ENCODE results near the gene HPN. TPM values are rescaled to one million over a fixed set of nuclear protein-coding genes. Genes with fewer than 3 reads are reported as not detected.

Gene HPN
- total RNA-seq, result not detected in 2 replicates

DNA sequence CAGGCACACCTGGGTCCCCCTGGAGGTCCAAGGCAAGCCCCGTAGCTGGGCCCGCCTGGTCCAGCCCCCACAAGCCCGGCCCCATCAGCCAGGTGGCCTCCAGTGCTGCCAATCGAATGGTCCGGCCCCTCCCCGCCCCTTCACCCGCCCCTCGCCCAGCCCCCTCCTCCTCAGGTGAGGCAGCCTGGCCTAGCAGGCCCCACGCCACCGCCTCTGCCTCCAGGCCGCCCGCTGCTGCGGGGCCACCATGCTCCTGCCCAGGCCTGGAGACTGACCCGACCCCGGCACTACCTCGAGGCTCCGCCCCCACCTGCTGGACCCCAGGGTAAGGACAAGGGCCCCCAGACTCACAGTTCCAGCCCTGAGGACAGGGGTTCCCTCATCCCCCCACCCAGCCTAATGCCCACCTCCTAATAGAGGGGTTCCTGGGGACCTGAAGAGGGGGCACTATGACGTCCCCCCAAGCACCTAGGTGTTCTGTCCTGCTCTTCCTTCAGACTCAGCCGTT lies at the start of gene HPN:
Gene HPN, plus strand, starts transcription at position 174 of the 508 bp plus-strand sequence. CDS start 786 bp downstream, outside the sequence.

DNA sequence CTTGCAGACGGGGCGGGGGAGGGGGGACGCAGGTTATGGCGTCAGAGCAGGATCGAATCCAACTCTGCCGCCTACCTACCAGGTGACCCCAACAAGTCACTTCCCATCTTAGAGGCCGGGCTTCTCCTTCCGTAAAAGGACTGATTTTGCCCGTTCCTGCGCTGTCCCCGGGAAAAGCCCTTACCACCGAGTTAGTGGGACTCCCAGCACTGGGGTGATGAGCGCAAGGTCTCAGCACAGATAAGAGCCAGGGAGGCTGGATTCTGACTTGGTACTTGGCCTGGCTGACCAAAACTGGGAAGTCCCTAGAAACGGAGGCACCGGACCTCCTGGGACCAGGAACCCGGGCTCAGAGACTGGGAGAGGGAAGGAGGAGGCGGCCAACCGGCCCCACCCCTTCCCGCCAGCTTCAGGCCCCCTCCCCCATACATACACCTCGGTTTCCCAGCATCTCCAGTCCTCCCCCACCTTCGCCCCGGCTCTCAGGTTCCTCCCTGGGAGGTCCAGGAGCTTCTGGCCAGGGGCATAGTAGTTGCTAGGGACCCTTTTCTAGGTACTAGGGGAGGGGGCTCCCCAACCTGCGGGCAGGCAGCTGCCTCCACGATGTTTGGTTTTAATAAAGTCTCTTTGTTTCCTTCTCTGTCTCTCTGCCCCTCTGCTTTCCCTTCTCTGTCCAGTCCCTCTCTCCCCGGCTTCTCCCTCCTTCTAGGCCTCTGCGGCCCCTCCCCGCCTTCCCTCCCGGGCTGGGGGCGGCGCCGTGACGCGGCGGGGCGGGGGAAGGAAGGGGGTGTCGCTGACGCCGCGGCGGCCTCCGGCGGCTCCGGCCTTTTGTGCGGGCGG lies 41.8 kb upstream of the HPN start, which contains the start of gene GRAMD1A:
Gene GRAMD1A, plus strand, starts transcription at position 826 of the 840 bp plus-strand sequence. CDS start 156 bp downstream, outside the sequence.

DNA sequence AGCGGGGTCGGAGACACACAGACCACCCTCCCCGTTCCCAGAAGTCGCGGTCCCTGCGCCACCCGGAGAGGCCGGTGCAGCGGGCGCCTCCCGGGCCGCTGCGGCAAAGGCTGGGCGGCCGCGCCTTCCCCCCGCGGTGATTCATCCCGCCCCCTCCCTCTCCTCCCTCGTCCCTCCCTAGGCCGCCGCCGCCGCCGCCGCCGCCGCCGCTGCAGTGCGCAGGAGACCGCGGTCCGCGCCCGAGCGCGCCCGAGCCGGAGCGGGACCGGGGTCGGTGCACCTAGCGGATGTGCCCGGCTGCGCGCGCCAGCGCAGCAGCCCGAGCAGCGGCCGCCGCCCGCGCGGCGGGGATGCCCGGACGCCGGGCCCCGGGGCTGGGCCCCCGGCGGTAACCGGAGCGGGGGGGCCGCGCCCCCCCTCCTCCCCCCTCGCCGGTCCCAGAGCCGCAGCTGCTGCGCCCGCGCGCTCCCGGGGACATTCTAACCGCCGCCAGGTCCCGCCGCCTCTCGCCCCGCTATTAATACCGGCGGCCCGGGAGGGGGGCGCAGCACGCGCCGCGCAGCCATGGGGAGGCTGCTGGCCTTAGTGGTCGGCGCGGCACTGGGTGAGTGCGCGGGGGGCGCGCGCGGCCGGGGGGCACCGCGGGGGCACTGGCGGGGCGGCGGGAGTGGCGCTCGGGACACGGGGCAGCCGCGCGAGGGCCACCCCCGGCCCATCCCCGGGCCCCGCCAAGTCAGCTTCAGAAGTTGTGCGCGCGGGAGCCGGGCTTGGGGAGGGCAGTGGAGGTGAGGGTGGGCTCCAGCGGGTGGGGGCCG lies 11.1 kb upstream of the HPN start, which contains the start of gene SCN1B:
Gene SCN1B, plus strand, starts transcription at position 214 of the 815 bp plus-strand sequence. Its CDS starts 351 bp downstream, at position 565.

DNA sequence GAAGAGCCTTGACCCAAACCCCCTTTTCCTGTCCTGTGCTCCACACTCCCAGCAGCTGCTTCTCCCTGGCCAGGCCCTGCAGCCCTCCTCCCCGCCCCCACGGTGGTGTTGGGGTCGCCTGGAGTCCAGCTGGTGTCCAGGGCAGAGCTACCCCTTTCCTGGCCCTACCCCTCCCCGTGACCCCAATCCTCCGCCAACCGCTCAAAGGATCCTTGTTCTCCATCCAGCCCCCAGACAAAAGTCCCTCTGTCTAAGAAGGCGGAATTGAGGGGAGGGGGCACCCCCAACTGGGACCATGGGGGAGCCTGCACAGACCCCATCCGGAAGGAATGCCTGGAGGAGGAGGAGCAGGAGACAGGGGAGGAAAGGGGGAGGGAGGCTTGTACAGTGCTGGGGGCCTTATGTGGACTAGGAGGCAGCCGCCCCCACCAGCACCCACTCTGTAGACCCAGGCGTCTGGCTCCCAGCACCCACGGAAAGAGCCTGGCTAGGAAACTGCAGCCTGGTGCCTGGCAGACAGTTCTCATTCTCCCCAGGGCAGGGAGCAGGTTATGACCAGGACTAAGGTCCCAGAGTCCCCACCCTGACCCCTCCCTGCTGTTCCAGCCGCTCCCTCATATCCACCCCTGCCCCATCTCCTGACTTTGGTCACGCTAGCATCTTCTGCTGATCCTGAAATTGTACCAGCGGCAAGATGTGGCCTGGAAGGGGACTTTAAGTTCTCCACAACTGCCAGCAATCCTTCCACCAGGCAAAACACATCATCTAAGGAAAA lies 73.8 kb downstream of the HPN start, which contains the start of gene FXYD3:
Gene FXYD3, plus strand, starts transcription at position 647 of the 775 bp plus-strand sequence. CDS start 3,554 bp downstream, outside the sequence.

Other genes with a start within 250 kb of the HPN start
- gene ZNF30, start 114.8 kb upstream of the HPN start, total RNA-seq, result 3.1 and 3.9 TPM in 2 replicates
- 5.1 and 6.5 TPM in 2 replicates for gene ZNF792, start 77.5 kb upstream of the HPN start, total RNA-seq
- 27.0 and 43.5 TPM in 2 replicates for gene GRAMD1A, start 41.4 kb upstream of the HPN start, total RNA-seq
- 5.5 and 5.6 TPM in 2 replicates for gene SCN1B, start 11.3 kb upstream of the HPN start, total RNA-seq
- gene FXYD3, start 74.1 kb downstream of the HPN start, total RNA-seq, result not detected in 2 replicates
- gene LGI4, start 93.3 kb downstream of the HPN start, total RNA-seq, result under 0.01 and 0.05 TPM in 2 replicates
- gene FXYD1, start 97.1 kb downstream of the HPN start, total RNA-seq, result 2.1 TPM in 1 of 2 replicates, not detected in the other
- not detected in 2 replicates for gene FXYD7, start 101.5 kb downstream of the HPN start, total RNA-seq
- gene FXYD5, start 113.0 kb downstream of the HPN start, total RNA-seq, result 17.2 and 30.4 TPM in 2 replicates
- gene FAM187B, start 187.0 kb downstream of the HPN start, total RNA-seq, result not detected in 2 replicates
- gene LSR, start 207.3 kb downstream of the HPN start, total RNA-seq, result 0.46 and 0.59 TPM in 2 replicates
- 45.1 and 52.6 TPM in 2 replicates for gene USF2, start 227.2 kb downstream of the HPN start, total RNA-seq
- gene HAMP, start 240.8 kb downstream of the HPN start, total RNA-seq, result not detected in 2 replicates

Data from smooth muscle cell of the umbilical artery (primary cell).